Ovary (tissue), 9 donors: ENCODE data around the gene ADAMTS5. TPM values are rescaled to one million over a fixed set of nuclear protein-coding genes. Genes with fewer than 3 reads are reported as not detected.

Experiments used
- DNase-seq, 5 donors: peaks; one replicate each; pipeline ENCODE4 v3.0.0-alpha.2; 2019 to 2020
- H3K27ac ChIP-seq, 2 donors: fragments of 200-600 bp; one replicate each; pipeline versions ENCODE4 v1.5.1 to v1.8.0; 2019 to 2022
- H3K27me3 ChIP-seq: fragments of 200-600 bp; one replicate; pipeline ENCODE4 v1.8.0; 2022
- H3K36me3 ChIP-seq: fragments of 200-600 bp; sonication (generic); one replicate; pipeline ENCODE4 v1.5.1; 2019
- H3K4me1 ChIP-seq: one replicate; pipeline ENCODE4 v1.8.1; 2013; ENCODE audit warnings: mild to moderate bottlenecking, moderate library complexity; ENCODE audit not compliant: insufficient read depth
- H3K4me3 ChIP-seq: fragments of 200-600 bp; sonication (generic); one replicate; pipeline ENCODE4 v1.5.1; 2017
- H3K9me3 ChIP-seq, 2 donors: fragments of 200-600 bp in 1 of 2; sonication (generic) in 1 of 2; one replicate each; pipeline versions ENCODE4 v1.5.1 to v1.8.1; 2013 to 2019; ENCODE audit warnings: mild to moderate bottlenecking in 1 of 2, moderate library complexity in 1 of 2
- CTCF ChIP-seq, 3 donors: fragments of 450-650 bp in 2 of 3; fragments of 200-600 bp in 1 of 3; IDR thresholded peaks; one replicate each; pipeline versions ENCODE4 v1.5.1 to v1.8.0; 2016 to 2022; ENCODE audit warnings: antibody characterized with exemption in 3 of 3, mild to moderate bottlenecking in 1 of 3
- EP300 ChIP-seq: sonication (generic); formaldehyde crosslinking; IDR thresholded peaks from one replicate; pipeline ENCODE4 v1.6.1; 2017; ENCODE audit warnings: antibody characterized with exemption
- POLR2A ChIP-seq: fragments of 450-650 bp; IDR thresholded peaks from one replicate; pipeline ENCODE4 v1.6.1; 2017; ENCODE audit warnings: antibody characterized with exemption, mild to moderate bottlenecking, moderate library complexity
- WGBS, 3 donors: extraction: QIAGEN DNeasy Blood & Tissue Kit in 1 of 3; methylation state at CpG; one replicate each; pipeline versions ENCODE4 v1.1.5 to v1.1.7; 2013 to 2017; 5-methylcytosine and 5-hydroxymethylcytosine counted together
- intact Hi-C, 4 donors: fragments of 100-400 bp; cut with DNase I; formaldehyde crosslinking; loops; one replicate each; pipeline versions ENCODE4 v1.11.0 to v1.15.1; 2022 to 2023
- polyA plus RNA-seq, 2 donors: library from polyadenylated mRNA; stranded (reverse); fragments of 200-250 nt in 1 of 2; fragments of 350-450 nt in 1 of 2; fragmentation: Illumina TruSeq in 1 of 2; extraction: RNeasy Lipid Tissue Mini Kit (QIAGEN cat#74804) in 1 of 2; gene quantifications; one replicate each; pipeline ENCODE4 v1.2.3, GENCODE V29; 2013 to 2014
- total RNA-seq, 7 donors: library from RNA; depleted of rRNA in 2 of 7; stranded (reverse); fragments of >200 nt in 2 of 7; fragmentation: NEBNext Ultra II Directional in 3 of 7; extraction: Animal tissue kit (Norgen Biotek cat#: 25700) in 3 of 7; gene quantifications; one replicate each; pipeline versions ENCODE4 v1.1.0 to v1.2.4, GENCODE V29; 2016 to 2023
- donor health status: DM: no; HTN: no; CAD: no; lungs with moderate emphysema.
- donor health status: DM: no; HTN: no; CAD: no.
- donor health status: Bipolar disorder and iron deficiency.
- donor health status: DM: yes; HTN: yes; CAD: no.
- donor health status: DM: no; HTN: no; CAD: no.
- donor health status: DM: yes; HTN: yes; CAD: no.

Gene ADAMTS5
- total and polyA plus RNA-seq, 9 donors = 9.2 to 37.3 (median 21.0) TPM

GRCh38 chr21:26918323-26919079 is 48.4 kb downstream of the ADAMTS5 start:
- Histone ChIP-seq H3K27ac (no peak overlapping the region), H3K4me1 (peaks cover 2% of the 10 kb centered on the region), H3K36me3 (no peaks in the 10 kb centered on the region), H3K27me3 (no peaks in the 10 kb centered on the region), H3K4me3 (no peak overlapping the region), H3K9me3 (no peaks in the 10 kb centered on the region)
- DNase-seq = no peak
- WGBS, 3 donors = 74 to 80% (median 76%) methylated on average over 8 of the region's 8 CpGs
- intact Hi-C loops = no loop called here
- no peak for TF ChIP-seq EP300
- TF ChIP-seq CTCF (IDR thresholded peaks at IDR 0.05) = no peak
- TF ChIP-seq POLR2A = no peak

- no peak for DNase-seq
- Histone ChIP-seq H3K27ac (no peak overlapping the region), H3K4me1 (peaks cover 2% of the 10 kb centered on the region), H3K27me3 (no peaks in the 10 kb centered on the region), H3K9me3 (no peaks in the 10 kb centered on the region), H3K36me3 (no peaks in the 10 kb centered on the region), H3K4me3 (no peak overlapping the region)
- TF ChIP-seq POLR2A (no peak), CTCF (IDR thresholded peaks at IDR 0.05) (no peak), EP300 (no peak)
- 78 to 87% (median 83%) methylated on average over 2 of the region's 2 CpGs for WGBS, 3 donors
- intact Hi-C loops = no loop called here
Measured at GRCh38 chr21:26916799-26917198, 50.1 kb downstream of the ADAMTS5 start.

GRCh38 chr21:26914557-26914956 is 52.3 kb downstream of the ADAMTS5 start:
- no peak for DNase-seq
- no peak for TF ChIP-seq EP300
- no peak for TF ChIP-seq POLR2A
- no peak for TF ChIP-seq CTCF (IDR thresholded peaks at IDR 0.05)
- Histone ChIP-seq H3K27ac (no peak overlapping the region), H3K9me3 (no peaks in the 10 kb centered on the region), H3K27me3 (no peaks in the 10 kb centered on the region), H3K4me1 (peaks cover 2% of the 10 kb centered on the region), H3K4me3 (no peak overlapping the region), H3K36me3 (no peaks in the 10 kb centered on the region)
- intact Hi-C loops = no loop called here

GRCh38 chr21:26912466-26912865 is 54.4 kb downstream of the ADAMTS5 start:
- Histone ChIP-seq H3K9me3 (no peaks in the 10 kb centered on the region), H3K4me3 (no peak overlapping the region), H3K27ac (no peak overlapping the region), H3K4me1 (peaks cover 2% of the 10 kb centered on the region), H3K36me3 (no peaks in the 10 kb centered on the region), H3K27me3 (no peaks in the 10 kb centered on the region)
- DNase-seq = no peak
- WGBS, 3 donors = 86 to 91% (median 90%) methylated on average over 1 of the region's 1 CpG
- intact Hi-C loops = no loop called here
- TF ChIP-seq CTCF (IDR thresholded peaks at IDR 0.05) (no peak), EP300 (no peak), POLR2A (no peak)
